K562 (cell line): Measurements from ENCODE around the gene TOX2. TPM values are rescaled to one million over a fixed set of nuclear protein-coding genes. Genes with fewer than 3 reads are reported as not detected.

Experiments used
- ATAC-seq: fragments of 200-7000 bp; cut with Tn5 transposase; 3 replicates; pipeline ENCODE4 v1.9.1; 2020; ENCODE audit warnings: moderate library complexity
- BruUV-seq: library from RNA; stranded (reverse); fragments of 400-500 nt; replicated peaks from 2 replicates; lab custom pipeline; 2021; lab: Mats Ljungman, UMichigan
- CTCF ChIA-PET: fragments of 300-600 bp; formaldehyde crosslinking; extraction: SDS; loops from one replicate; lab custom pipeline; 2021; ENCODE audit warnings: low intra/inter-chr PET ratio; lab: Yijun Ruan, JAX
- POLR2A ChIA-PET: fragments of 300-600, 350-650 bp; sonication (Branson Sonifier 250); formaldehyde crosslinking; extraction: SDS; loops from one replicate; lab custom pipeline; 2021; ENCODE audit warnings: antibody characterized with exemption, inconsistent platforms; lab: Yijun Ruan, JAX
- DNase-seq, 4 experiments: peaks; one replicate each; pipeline versions ENCODE4 v3.0.0 to v3.0.0-alpha.2; 2011 to 2018; ENCODE audit warnings: low spot score in 3 of 4, mixed read lengths in 3 of 4; ENCODE audit errors: extremely low read depth in 1 of 4
- FAIRE-seq: peaks from 2 replicates; lab custom pipeline; 2011; peaks lifted over from hg19 to GRCh38; lab: Jason Lieb, UNC
- H2AFZ ChIP-seq: 2 replicates; pipeline ENCODE4 v1.6.0; 2011; ENCODE audit warnings: low read depth, low read length, control low read depth, inconsistent platforms
- H3K27ac ChIP-seq: fragments of 200-600 bp; 3 replicates; pipeline ENCODE4 v1.8.0; 2011; ENCODE audit warnings: low read depth, mild to moderate bottlenecking, control low read depth, inconsistent platforms, low read length, moderate library complexity, mixed read lengths; ENCODE audit errors: extremely low read depth
- H3K27me3 ChIP-seq, 2 experiments: fragments of 300-600 bp in 1 of 2; 2 replicates in 1 of 2; 3 replicates in 1 of 2; pipeline versions ENCODE4 v1.6.0 to v1.8.0; 2011; ENCODE audit warnings: inconsistent platforms in 2 of 2, low read length in 2 of 2, mild to moderate bottlenecking in 1 of 2, mixed read lengths in 1 of 2, moderate library complexity in 1 of 2; ENCODE audit not compliant: control insufficient read depth in 2 of 2, insufficient read depth in 2 of 2
- H3K36me3 ChIP-seq: fragments of 300-600 bp; 3 replicates; pipeline ENCODE4 v1.8.0; 2011; ENCODE audit warnings: mild to moderate bottlenecking, low read length, inconsistent platforms; ENCODE audit not compliant: control insufficient read depth, insufficient read depth
- H3K4me1 ChIP-seq, 2 experiments: fragments of 200-600 bp in 1 of 2; replicated peaks in 1 of 2; 2 replicates in 1 of 2; 3 replicates in 1 of 2; pipeline versions ENCODE4 v1.5.1 to v1.8.0; 2011; ENCODE audit warnings: inconsistent platforms in 2 of 2, low read length in 2 of 2, mild to moderate bottlenecking in 1 of 2, mixed read lengths in 1 of 2, moderate library complexity in 1 of 2; ENCODE audit not compliant: control insufficient read depth in 2 of 2, insufficient read depth in 2 of 2
- H3K4me2 ChIP-seq: 2 replicates; pipeline ENCODE4 v1.6.1; 2011; ENCODE audit warnings: low read length, control low read depth, inconsistent platforms, mixed read lengths; ENCODE audit not compliant: insufficient read depth
- H3K4me3 ChIP-seq: fragments of 200-600 bp; sonication (generic), shearing (Covaris generic); 2 replicates; pipeline ENCODE4 v1.5.1; 2016; ENCODE audit warnings: control low read depth, inconsistent platforms
- H3K79me2 ChIP-seq: fragments of 200-600 bp; 3 replicates; pipeline ENCODE4 v1.8.0; 2011; ENCODE audit warnings: low read length, inconsistent platforms; ENCODE audit not compliant: control insufficient read depth, insufficient read depth
- H3K9ac ChIP-seq, 2 experiments: 2 replicates each; pipeline versions ENCODE4 v1.6.0 to v1.6.1; 2011; ENCODE audit warnings: low read depth in 2 of 2, low read length in 2 of 2, control low read depth in 1 of 2, inconsistent platforms in 1 of 2, mild to moderate bottlenecking in 1 of 2, mixed read lengths in 1 of 2; ENCODE audit not compliant: insufficient read depth in 1 of 2
- H3K9me1 ChIP-seq: one replicate; pipeline ENCODE4 v1.6.0; 2011; ENCODE audit warnings: inconsistent platforms, mild to moderate bottlenecking, low read length, moderate library complexity; ENCODE audit not compliant: control insufficient read depth, insufficient read depth
- H3K9me3 ChIP-seq: replicated peaks from 2 replicates; pipeline ENCODE4 v1.5.1; 2011; ENCODE audit warnings: low read depth, low read length, inconsistent platforms; ENCODE audit not compliant: control insufficient read depth, insufficient read depth
- H4K20me1 ChIP-seq: replicated peaks from 2 replicates; pipeline ENCODE4 v1.6.1; 2011; ENCODE audit warnings: low read length, inconsistent platforms, mixed read lengths; ENCODE audit not compliant: control insufficient read depth, insufficient read depth
- BDP1 ChIP-seq: IDR thresholded peaks from 3 replicates; pipeline ENCODE4 v1.6.1; 2011; ENCODE audit not compliant: insufficient read length, insufficient read depth
- BRD4 ChIP-seq: fragments of 200-600 bp; sonication (generic); IDR thresholded peaks from 2 replicates; pipeline ENCODE4 v1.6.1; 2017; ENCODE audit warnings: inconsistent platforms
- C11orf30 ChIP-seq: fragments of 450-650 bp; IDR thresholded peaks from 2 replicates; pipeline ENCODE4 v1.6.1; 2016; ENCODE audit warnings: low read depth, mild to moderate bottlenecking
- CC2D1A ChIP-seq: fragments of 450-650 bp; IDR thresholded peaks from 2 replicates; pipeline ENCODE4 v1.6.1; 2017; ENCODE audit warnings: mild to moderate bottlenecking
- DDX20 ChIP-seq: fragments of 450-650 bp; IDR thresholded peaks from 2 replicates; pipeline ENCODE4 v1.6.1; 2016; ENCODE audit warnings: missing genetic modification characterization, low read depth, mild to moderate bottlenecking, missing compliant biosample characterization, moderate library complexity
- IRF2 ChIP-seq: sonication (generic); formaldehyde crosslinking; IDR thresholded peaks from 2 replicates; pipeline ENCODE4 v1.8.1; 2022; ENCODE audit warnings: mild to moderate bottlenecking, missing genetic modification reagents
- MAFG ChIP-seq: fragments of 450-650 bp; conservative IDR thresholded peaks from 2 replicates; pipeline ENCODE4 v1.6.1; 2016; ENCODE audit warnings: missing genetic modification characterization, missing compliant biosample characterization
- NCOA4 ChIP-seq: fragments of 450-650 bp; IDR thresholded peaks from 2 replicates; pipeline ENCODE4 v1.6.1; 2018; ENCODE audit warnings: mild to moderate bottlenecking; ENCODE audit not compliant: partially characterized antibody
- NFATC3 ChIP-seq: fragments of 450-650 bp; IDR thresholded peaks from 2 replicates; pipeline ENCODE4 v1.6.1; 2017; ENCODE audit warnings: mild to moderate bottlenecking
- NFIX ChIP-seq: fragments of 250-450 bp; sonication (Bioruptor Pico); IDR thresholded peaks from 2 replicates; pipeline ENCODE4 v1.4.0; 2020; ENCODE audit warnings: low read depth, mild to moderate bottlenecking, moderate library complexity
- PCBP2 ChIP-seq: fragments of 200-400 bp; formaldehyde crosslinking; IDR thresholded peaks from 2 replicates; pipeline ENCODE4 v1.6.1; 2018; ENCODE audit warnings: low read length, low read depth, mild to moderate bottlenecking, moderate library complexity; ENCODE audit not compliant: poor library complexity, severe bottlenecking
- POLR2AphosphoS2 ChIP-seq: IDR thresholded peaks from 2 replicates; pipeline ENCODE4 v1.6.1; 2012; ENCODE audit warnings: low read length, improper control_type of control experiment
- TAF9B ChIP-seq: fragments of 450-650 bp; IDR thresholded peaks from 2 replicates; pipeline ENCODE4 v1.6.1; 2018; ENCODE audit warnings: mild to moderate bottlenecking; ENCODE audit not compliant: partially characterized antibody
- ZBTB7A ChIP-seq: IDR thresholded peaks from 2 replicates; pipeline ENCODE4 v1.6.1; 2011; ENCODE audit warnings: low read depth, mild to moderate bottlenecking, low read length, moderate library complexity, borderline replicate concordance; ENCODE audit not compliant: control insufficient read depth
- ZBTB8A ChIP-seq: fragments of 450-650 bp; IDR thresholded peaks from 2 replicates; pipeline ENCODE4 v1.6.1; 2018; ENCODE audit warnings: mild to moderate bottlenecking, moderate library complexity; ENCODE audit not compliant: partially characterized antibody
- ZNF408 ChIP-seq: fragments of 250-450 bp; sonication (Bioruptor Pico); IDR thresholded peaks from 2 replicates; pipeline ENCODE4 v1.4.0; 2020; ENCODE audit warnings: low read depth, mild to moderate bottlenecking, moderate library complexity
- ZNF445 ChIP-seq: fragments of 250-450 bp; sonication (Bioruptor Pico); IDR thresholded peaks from 2 replicates; pipeline ENCODE4 v1.4.0; 2020; ENCODE audit warnings: low read depth, mild to moderate bottlenecking, moderate library complexity
- WGBS: fragments of 100-300 bp; shearing (Covaris generic); methylation state at CpG from one replicate; pipeline ENCODE4 v1.1.6; 2016; ENCODE audit warnings: low coverage, mixed read lengths; ENCODE audit not compliant: insufficient coverage; ENCODE audit errors: missing lambda C conversion rate; 5-methylcytosine and 5-hydroxymethylcytosine counted together
- in situ Hi-C: fragments of 300-500 bp; cut with MboI; formaldehyde crosslinking; loops from 4 replicates; pipeline ENCODE4 v1.15.0; 2018; ENCODE audit warnings: inconsistent platforms, mixed read lengths
- intact Hi-C: fragments of 100-400 bp; cut with micrococcal nuclease; formaldehyde crosslinking; loops from 2 replicates; pipeline ENCODE4 v1.14.2; 2022
- polyA plus RNA-seq, 8 experiments: library from polyadenylated mRNA; depleted of rRNA in 4 of 8; stranded (reverse) in 5 of 8; unstranded in 3 of 8; fragments of >200 nt; fragmentation: Nextera tagmentation in 2 of 8; fragmentation: Illumina TruSeq in 1 of 8; extraction: Ambion mirVana in 2 of 8; extraction: Trizol in 1 of 8; gene quantifications; 2 replicates each; pipeline versions ENCODE4 v1.2.1 to v1.2.3, GENCODE V29; 2011 to 2014; ENCODE audit warnings: inconsistent platforms in 1 of 8, missing spikeins in 1 of 8
- total RNA-seq, 7 experiments: library from RNA; depleted of rRNA in 6 of 7; stranded (reverse); fragments of >200 nt in 6 of 7; fragmentation: Illumina TruSeq in 2 of 7; extraction: Trizol in 2 of 7; gene quantifications; 2 replicates each; pipeline versions ENCODE4 v1.2.1 to v1.2.3, GENCODE V29; 2011 to 2021; ENCODE audit warnings: low replicate concordance in 1 of 7
- TF ChIP-seq, protein P1 (sequence below): fragments of 450-650 bp; IDR thresholded peaks from 2 replicates; pipeline ENCODE4 v1.6.1; 2016; ENCODE audit warnings: low read depth, mild to moderate bottlenecking, moderate library complexity
- TF ChIP-seq, protein P2 (sequence below): sonication (generic); formaldehyde crosslinking; IDR thresholded peaks from 2 replicates; pipeline ENCODE4 v1.8.0; 2023; ENCODE audit warnings: mild to moderate bottlenecking, missing genetic modification reagents

The TOX2 gene
- total and polyA plus RNA-seq, 9 of the 15 experiments (the other 6 are each of a cell fraction or from before 2014, with no cell fraction given), result not detected

DNA sequence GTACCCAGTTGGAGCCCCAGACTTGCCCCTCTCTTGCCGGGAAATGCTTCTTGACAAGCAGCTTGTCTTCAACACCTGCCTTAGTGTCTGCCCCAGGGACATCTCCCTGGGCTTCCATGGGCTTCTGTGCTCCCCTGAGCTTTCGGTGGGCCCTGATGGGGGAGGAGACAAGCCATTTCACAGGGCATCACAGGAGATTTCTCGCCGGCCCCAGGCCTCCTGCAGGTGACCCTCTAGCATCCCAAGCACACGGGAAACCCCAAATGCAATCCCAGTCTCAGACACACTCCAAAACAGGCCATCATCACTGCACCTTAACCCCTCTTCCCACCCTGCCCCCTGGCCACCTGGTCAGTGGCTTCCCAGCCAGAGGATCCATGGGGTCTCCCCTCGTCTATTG lies 197.8 kb downstream of the TOX2 start (continued):
- TF ChIP-seq IRF2 (CRISPR knock-in tag), result no peak
- TF ChIP-seq ZBTB7A, result no peak

GRCh38 chr20:44112889-44113617 lies 198.4 kb downstream of the TOX2 start:
- WGBS, result 0% methylated on average over 7 of the region's 7 CpGs
- Histone ChIP-seq H3K9me3 (no peaks in the 10 kb centered on the region), H3K9ac (no peak overlapping the region; a peak in 1 of 4 replicates), H3K27me3 (peaks cover 13 to 53% of the 10 kb centered on the region in 2 experiments; a peak in 4 of 5 replicates), H3K4me2 (no peak overlapping the region), H2AFZ (no peak overlapping the region), H3K4me3 (no peak overlapping the region), H4K20me1 (peaks cover 13% of the 10 kb centered on the region), H3K4me1 (peaks cover 0 to 9% of the 10 kb centered on the region in 2 experiments; a peak in 2 of 5 replicates), H3K9me1 (no peaks in the 10 kb centered on the region), H3K27ac (no peak overlapping the region), H3K36me3 (no peaks in the 10 kb centered on the region), H3K79me2 (no peaks in the 10 kb centered on the region)
- ChIA-PET CTCF (no interaction called here), POLR2A (interaction anchor here (1.2 kb wide), 1 partner anchor 28 kb away, joined by 4 read pairs; no protein-coding TSS in a partner anchor)
- DNase-seq (no peak), FAIRE-seq (no peak), ATAC-seq (no peak)
- BruUV-seq, result no TSS peak
- intact Hi-C loops (loop anchor here (10.0 kb wide), 1 partner anchor 352 kb away; no protein-coding TSS in a partner anchor), in situ Hi-C loops (no loop called here)
- TF ChIP-seq NFIX (no peak), ZNF408 (CRISPR knock-in tag) (no peak), C11orf30 (no peak), TAF9B (no peak), NCOA4 (no peak), BDP1 (no peak), NFATC3 (no peak), DDX20 (no peak), POLR2AphosphoS2 (no peak), CC2D1A (no peak), PCBP2 (no peak), ZNF445 (no peak), BRD4 (no peak), MAFG (tag) (no peak), ZBTB8A (no peak)
- TF ChIP-seq, protein P1, sequence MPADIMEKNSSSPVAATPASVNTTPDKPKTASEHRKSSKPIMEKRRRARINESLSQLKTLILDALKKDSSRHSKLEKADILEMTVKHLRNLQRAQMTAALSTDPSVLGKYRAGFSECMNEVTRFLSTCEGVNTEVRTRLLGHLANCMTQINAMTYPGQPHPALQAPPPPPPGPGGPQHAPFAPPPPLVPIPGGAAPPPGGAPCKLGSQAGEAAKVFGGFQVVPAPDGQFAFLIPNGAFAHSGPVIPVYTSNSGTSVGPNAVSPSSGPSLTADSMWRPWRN, result no peak
- TF ChIP-seq, protein P2, sequence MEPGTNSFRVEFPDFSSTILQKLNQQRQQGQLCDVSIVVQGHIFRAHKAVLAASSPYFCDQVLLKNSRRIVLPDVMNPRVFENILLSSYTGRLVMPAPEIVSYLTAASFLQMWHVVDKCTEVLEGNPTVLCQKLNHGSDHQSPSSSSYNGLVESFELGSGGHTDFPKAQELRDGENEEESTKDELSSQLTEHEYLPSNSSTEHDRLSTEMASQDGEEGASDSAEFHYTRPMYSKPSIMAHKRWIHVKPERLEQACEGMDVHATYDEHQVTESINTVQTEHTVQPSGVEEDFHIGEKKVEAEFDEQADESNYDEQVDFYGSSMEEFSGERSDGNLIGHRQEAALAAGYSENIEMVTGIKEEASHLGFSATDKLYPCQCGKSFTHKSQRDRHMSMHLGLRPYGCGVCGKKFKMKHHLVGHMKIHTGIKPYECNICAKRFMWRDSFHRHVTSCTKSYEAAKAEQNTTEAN, result no peak
